Natural killer cell treated with Interleukin-12 subunit alpha and Interleukin-12 subunit beta and Interleukin-15 and Interleukin-18, amount 100 ng/mL, for 72 hours (primary cell): Measurements from ENCODE around the gene GCSAM. TPM values are rescaled to one million over a fixed set of nuclear protein-coding genes. Genes with fewer than 3 reads are reported as not detected.

Experiments used
- ATAC-seq, 2 donors: fragments of 150-1000 bp; cut with Tn5 transposase in 1 of 2; sonication (Bioruptor Pico), chemical (Tn5 transposase) in 1 of 2; 2 replicates each; pipeline ENCODE4 v1.10.0; 2021
- DNase-seq: peaks from one replicate; pipeline ENCODE4 v3.0.0; 2022; ENCODE audit warnings: low spot score
- H3K27ac Mint-ChIP-seq, 2 donors: 1 replicate in 1 of 2; 2 replicates in 1 of 2; pipeline ENCODE4 v1.8.0; 2022; ENCODE audit warnings: mixed read lengths in 2 of 2, mild to moderate bottlenecking in 1 of 2, moderate library complexity in 1 of 2
- H3K27me3 Mint-ChIP-seq, 2 donors: 1 replicate in 1 of 2; 2 replicates in 1 of 2; pipeline ENCODE4 v1.8.0; 2022; ENCODE audit warnings: mixed read lengths in 2 of 2
- H3K36me3 Mint-ChIP-seq: one replicate; pipeline ENCODE4 v1.8.0; 2022; ENCODE audit warnings: mixed read lengths
- H3K4me1 Mint-ChIP-seq, 2 donors: 1 replicate in 1 of 2; 2 replicates in 1 of 2; pipeline ENCODE4 v1.8.0; 2022; ENCODE audit warnings: low read depth in 2 of 2, mixed read lengths in 2 of 2, mild to moderate bottlenecking in 1 of 2
- H3K4me3 Mint-ChIP-seq: one replicate; pipeline ENCODE4 v1.8.0; 2022; ENCODE audit warnings: mixed read lengths
- H3K9me3 Mint-ChIP-seq: 2 replicates; pipeline ENCODE4 v1.8.0; 2022; ENCODE audit warnings: mixed read lengths
- total RNA-seq, 2 donors: library from RNA; stranded (reverse); gene quantifications; one replicate each; pipeline ENCODE4 v1.2.3, GENCODE V29; 2022

GCSAM gene, protein sequence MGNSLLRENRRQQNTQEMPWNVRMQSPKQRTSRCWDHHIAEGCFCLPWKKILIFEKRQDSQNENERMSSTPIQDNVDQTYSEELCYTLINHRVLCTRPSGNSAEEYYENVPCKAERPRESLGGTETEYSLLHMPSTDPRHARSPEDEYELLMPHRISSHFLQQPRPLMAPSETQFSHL
- 1 to 10 TPM in 1 of 2 donors, under 1 TPM in 1; 1.00 to 5.3 TPM for total RNA-seq

DNA sequence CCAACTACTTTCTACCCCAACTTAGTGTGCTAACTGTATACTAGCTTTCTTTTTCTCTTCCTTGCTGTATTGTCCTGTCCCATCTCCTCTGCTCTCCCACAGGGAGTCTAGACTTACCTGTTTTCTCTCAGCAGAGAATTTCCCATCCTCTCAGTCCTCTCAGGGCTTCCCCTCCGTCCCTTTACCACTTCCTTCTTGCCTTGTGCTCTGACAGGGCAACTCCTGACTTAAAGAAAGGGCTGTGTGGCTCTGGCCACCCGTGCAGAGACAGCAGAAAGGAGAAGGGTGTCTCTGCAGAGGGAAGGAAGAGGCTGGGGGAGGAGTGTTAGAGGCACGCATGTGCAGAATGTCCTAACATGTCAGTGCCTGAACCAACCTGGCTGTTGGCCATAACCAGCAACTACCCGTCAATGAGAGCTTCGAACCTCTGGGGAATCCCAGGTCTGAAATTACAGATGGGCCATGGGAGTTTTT is at the start of gene GCSAM:
GCSAM (minus strand) TSS at position 274 of the 474 bp plus-strand sequence; CDS start at position 146, 128 bp downstream.
- peaks cover 19 to 33% of the 10 kb centered on the region in 2 donors for H3K4me1 Mint-ChIP-seq
- peaks cover 0 to 3% of the 10 kb centered on the region in 2 donors for H3K27me3 Mint-ChIP-seq
- peak within 1 kb of the TSS; percentile 85 for H3K4me3 Mint-ChIP-seq
- H3K9me3 Mint-ChIP-seq, result no peaks in the 10 kb centered on the region
- ATAC-seq (peak; percentile 78 to 82), DNase-seq (no peak)
- H3K36me3 Mint-ChIP-seq, result no peaks in the 10 kb centered on the region
- H3K27ac Mint-ChIP-seq, result peak within 1 kb of the TSS; percentile 50 to 67

DNA sequence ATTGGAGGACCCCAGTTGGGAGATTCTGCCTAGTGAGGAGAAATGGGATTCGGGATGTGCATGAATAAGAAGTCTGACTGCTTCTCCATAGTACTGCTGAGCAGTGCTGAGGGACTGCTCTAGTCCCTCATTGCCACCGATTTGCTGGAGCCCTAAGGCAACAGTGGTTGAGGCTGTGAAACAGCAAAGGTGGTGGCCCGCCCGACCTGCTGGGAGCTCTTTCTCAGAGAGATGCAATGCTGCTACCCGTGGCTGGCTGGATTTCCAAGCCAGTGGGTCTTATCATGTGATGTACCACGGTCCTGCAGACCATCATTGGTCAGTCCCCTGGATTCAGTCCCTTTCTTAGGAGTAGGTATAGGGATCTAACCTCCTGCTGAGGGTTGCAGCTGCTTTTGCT is 42.6 kb upstream of the GCSAM start:
- DNase-seq (no peak), ATAC-seq (peak in 1 of 2 donors; percentile 36)
- Mint-ChIP-seq H3K4me1 (no peaks in the 10 kb centered on the region), H3K9me3 (no peaks in the 10 kb centered on the region), H3K36me3 (no peaks in the 10 kb centered on the region), H3K27ac (no peak overlapping the region), H3K27me3 (peaks cover 5 to 7% of the 10 kb centered on the region in 2 donors), H3K4me3 (no peak overlapping the region)

DNA sequence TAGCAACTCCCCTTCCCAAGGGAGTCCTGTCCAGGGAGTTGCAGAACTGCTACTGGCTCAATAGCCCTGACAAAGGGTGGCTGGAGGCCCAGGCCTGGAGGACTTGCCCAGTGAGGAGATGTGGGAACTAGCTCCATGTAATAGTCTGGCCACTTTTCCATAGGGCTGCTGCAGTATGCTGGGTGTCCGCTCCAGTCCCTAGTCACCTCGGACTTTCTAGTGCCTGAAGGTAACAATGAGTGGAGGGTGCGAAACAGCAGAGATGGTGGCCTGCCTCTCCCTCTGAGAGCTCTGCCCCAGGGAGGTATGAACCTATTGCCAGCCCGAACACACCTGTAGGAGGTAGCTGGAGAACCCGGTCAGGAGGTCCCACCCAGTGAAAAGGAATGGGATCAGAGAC is 42.0 kb upstream of the GCSAM start:
- Mint-ChIP-seq H3K36me3 (no peaks in the 10 kb centered on the region), H3K4me1 (no peaks in the 10 kb centered on the region), H3K9me3 (no peaks in the 10 kb centered on the region), H3K27me3 (peaks cover 5 to 7% of the 10 kb centered on the region in 2 donors), H3K4me3 (no peak overlapping the region), H3K27ac (no peak overlapping the region)
- ATAC-seq (peak in 1 of 2 donors; percentile 40), DNase-seq (no peak)

DNA sequence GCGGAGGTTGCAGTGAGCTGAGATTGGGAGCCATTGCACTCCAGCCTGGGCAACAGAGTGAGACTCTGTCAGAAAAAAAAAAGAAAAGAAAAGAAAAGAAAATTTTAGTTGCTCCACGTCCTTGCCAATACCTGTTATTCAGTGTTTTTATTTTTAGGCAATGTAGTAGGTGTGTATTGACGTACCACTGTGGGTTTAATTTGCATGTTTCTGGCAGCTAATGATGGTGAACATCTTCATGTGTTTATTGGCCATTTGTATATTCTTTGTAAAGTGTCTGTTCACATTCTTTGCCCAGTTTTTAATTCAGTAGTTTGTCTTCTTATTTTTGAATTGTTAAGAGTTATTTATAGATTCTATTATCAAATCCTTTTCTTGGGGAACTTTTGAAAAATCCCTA is 38.1 kb upstream of the GCSAM start:
- no peak for ATAC-seq
- H3K4me1 Mint-ChIP-seq, result no peaks in the 10 kb centered on the region
- peaks cover under 1 to 11% of the 10 kb centered on the region in 2 donors for H3K27me3 Mint-ChIP-seq
- no peak for DNase-seq
- no peak overlapping the region for H3K27ac Mint-ChIP-seq
- no peak overlapping the region for H3K4me3 Mint-ChIP-seq
- H3K36me3 Mint-ChIP-seq, result no peaks in the 10 kb centered on the region
- no peaks in the 10 kb centered on the region for H3K9me3 Mint-ChIP-seq

DNA sequence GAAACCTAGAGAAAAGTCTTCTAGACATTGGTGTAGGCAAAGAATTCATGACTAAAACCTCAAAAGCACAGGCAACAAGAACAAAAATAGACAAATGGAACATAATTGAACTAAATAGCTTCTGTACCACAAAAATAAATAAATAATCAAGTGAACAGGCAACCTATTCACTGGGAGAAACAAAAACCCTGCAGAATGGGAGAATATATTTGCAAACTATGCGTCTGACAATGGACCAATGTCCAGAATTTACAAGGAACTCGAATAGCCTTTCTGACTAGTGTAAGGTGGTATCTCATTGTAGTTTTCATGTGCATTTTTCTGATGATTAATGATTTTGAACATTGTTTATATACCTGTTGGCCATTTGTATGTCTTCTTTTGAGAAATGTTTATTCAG is 37.0 kb upstream of the GCSAM start:
- Mint-ChIP-seq H3K4me3 (no peak overlapping the region), H3K36me3 (peaks cover 1% of the 10 kb centered on the region), H3K27ac (no peak overlapping the region), H3K27me3 (peaks cover 0 to 8% of the 10 kb centered on the region in 2 donors), H3K9me3 (peaks cover 2% of the 10 kb centered on the region), H3K4me1 (no peaks in the 10 kb centered on the region)
- no peak for ATAC-seq
- no peak for DNase-seq

DNA sequence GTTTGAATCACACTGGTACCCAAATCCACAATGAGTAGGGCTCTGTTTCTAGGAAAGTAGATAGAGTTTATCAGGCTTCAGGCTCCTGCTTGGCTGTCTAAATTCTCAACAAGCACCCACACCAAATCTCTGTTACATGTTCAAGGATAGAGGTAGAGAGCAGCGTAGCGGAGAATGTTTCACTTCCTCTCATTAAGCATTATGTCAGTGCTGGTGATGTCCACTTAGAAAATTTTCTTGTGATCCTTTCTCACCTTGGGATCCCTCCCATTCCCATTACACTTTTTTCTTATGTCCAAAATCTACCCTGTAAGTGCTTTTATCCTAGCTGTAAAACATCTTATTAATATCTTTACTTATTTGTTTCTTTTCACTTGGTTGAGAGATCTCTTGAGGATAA is 34.7 kb upstream of the GCSAM start:
- peaks cover 4% of the 10 kb centered on the region for H3K9me3 Mint-ChIP-seq
- no peak overlapping the region for H3K4me3 Mint-ChIP-seq
- H3K36me3 Mint-ChIP-seq, result peaks cover 5% of the 10 kb centered on the region
- no peaks in the 10 kb centered on the region for H3K4me1 Mint-ChIP-seq
- H3K27ac Mint-ChIP-seq, result no peak overlapping the region
- ATAC-seq (no peak), DNase-seq (no peak)
- peaks cover 0 to 8% of the 10 kb centered on the region in 2 donors for H3K27me3 Mint-ChIP-seq

DNA sequence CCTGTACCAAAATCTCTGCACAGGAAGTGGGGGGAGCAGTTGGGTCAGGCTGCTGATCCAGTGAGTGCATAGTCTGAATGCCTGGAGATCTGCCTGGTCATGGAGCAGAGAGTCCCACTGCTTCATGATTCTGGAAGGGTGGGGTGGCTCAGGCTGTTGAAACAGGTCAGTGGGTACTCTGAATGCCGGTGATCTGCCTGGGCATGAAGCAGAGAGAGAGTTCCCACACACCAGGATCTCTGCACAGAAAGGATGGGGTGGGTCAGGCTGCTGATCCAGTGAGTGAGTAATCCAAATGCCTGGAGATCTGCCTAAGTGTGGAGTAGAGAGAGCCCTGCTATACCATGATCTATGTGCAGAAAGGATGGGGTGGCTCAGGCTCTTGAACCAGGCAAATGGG is 16.1 kb upstream of the GCSAM start:
- Mint-ChIP-seq H3K27me3 (peaks cover 0 to 3% of the 10 kb centered on the region in 2 donors), H3K27ac (no peak overlapping the region), H3K4me3 (no peak overlapping the region), H3K4me1 (no peaks in the 10 kb centered on the region), H3K36me3 (peaks cover 28% of the 10 kb centered on the region), H3K9me3 (peaks cover 13% of the 10 kb centered on the region)
- no peak for DNase-seq
- no peak for ATAC-seq

DNA sequence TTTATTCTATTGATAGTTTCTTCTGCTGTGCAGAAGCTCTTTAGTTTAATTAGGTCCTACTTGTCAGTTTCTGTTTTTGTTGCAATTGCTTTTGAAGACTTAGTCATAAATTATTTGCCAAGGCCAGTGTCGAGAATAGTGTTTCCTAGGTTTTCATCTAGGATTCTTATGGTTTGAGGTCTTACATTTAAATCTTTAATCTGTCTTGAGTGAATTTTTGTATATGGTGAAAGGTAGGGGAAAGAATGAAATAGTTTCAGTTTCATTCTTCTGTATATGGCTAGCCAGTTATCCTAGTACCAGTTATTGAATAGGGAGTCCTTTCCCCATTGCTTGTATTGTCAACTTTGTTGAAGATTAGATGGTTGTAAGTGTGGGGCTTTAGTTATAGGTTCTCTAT is 10.6 kb upstream of the GCSAM start:
- ATAC-seq (no peak), DNase-seq (no peak)
- H3K27me3 Mint-ChIP-seq, result peaks cover 0 to 6% of the 10 kb centered on the region in 2 donors
- peak overlapping the region in 1 of 2 donors; percentile 48 for H3K27ac Mint-ChIP-seq
- H3K36me3 Mint-ChIP-seq, result peaks cover 32% of the 10 kb centered on the region
- H3K4me3 Mint-ChIP-seq, result peak overlapping the region; percentile 64
- H3K4me1 Mint-ChIP-seq, result peaks cover 2 to 8% of the 10 kb centered on the region in 2 donors
- H3K9me3 Mint-ChIP-seq, result peaks cover 10% of the 10 kb centered on the region

DNA sequence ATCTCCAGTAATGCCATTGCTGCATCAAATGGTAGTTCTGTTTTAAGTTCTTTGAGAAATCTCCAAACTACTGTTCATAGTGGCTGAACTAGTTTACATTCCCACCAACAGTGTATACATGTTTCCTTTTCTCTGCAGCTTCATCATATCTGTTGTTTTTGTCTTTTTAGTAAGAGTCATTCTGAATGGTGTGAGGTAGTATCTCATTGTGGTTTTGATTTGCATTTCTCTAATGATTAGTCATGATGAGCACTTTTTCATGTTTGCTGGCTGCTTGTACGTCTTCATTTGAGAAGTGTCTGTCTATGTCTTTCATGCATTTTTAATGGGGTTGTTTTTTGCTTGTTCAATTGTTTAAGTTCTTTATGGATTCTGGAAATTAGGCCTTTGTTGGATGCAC is 10.2 kb upstream of the GCSAM start:
- Mint-ChIP-seq H3K36me3 (peaks cover 32% of the 10 kb centered on the region), H3K27me3 (peaks cover 0 to 6% of the 10 kb centered on the region in 2 donors), H3K4me1 (peaks cover 2 to 8% of the 10 kb centered on the region in 2 donors), H3K9me3 (peaks cover 10% of the 10 kb centered on the region), H3K27ac (peak overlapping the region in 1 of 2 donors; percentile 48), H3K4me3 (peak overlapping the region; percentile 64)
- peak in 1 of 2 donors; percentile 86 for ATAC-seq
- no peak for DNase-seq

DNA sequence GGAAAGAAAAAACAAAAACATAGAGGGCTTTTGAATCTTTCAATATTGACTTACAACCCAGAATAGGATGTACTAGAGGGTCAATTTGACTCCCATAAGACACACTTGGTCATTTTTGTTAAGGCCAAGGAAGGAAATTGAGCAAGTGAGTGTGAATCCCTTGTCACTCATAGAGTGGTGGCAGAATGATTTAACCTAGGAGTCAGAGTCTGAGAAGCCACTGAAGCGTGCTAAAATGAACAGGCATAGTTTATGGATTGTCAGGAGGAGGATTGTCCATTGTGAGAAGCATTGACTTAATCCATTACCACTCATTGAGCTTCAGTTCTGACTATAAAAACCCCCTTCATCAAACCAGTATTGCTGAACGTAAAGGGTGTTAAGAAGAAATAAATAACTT is 8.2 kb upstream of the GCSAM start:
- Mint-ChIP-seq H3K36me3 (peaks cover 17% of the 10 kb centered on the region), H3K4me3 (peak overlapping the region; percentile 30), H3K9me3 (no peaks in the 10 kb centered on the region), H3K4me1 (peaks cover 2 to 8% of the 10 kb centered on the region in 2 donors), H3K27ac (no peak overlapping the region), H3K27me3 (peaks cover 0 to 6% of the 10 kb centered on the region in 2 donors)
- no peak for DNase-seq
- ATAC-seq, result peak in 1 of 2 donors; percentile 62

DNA sequence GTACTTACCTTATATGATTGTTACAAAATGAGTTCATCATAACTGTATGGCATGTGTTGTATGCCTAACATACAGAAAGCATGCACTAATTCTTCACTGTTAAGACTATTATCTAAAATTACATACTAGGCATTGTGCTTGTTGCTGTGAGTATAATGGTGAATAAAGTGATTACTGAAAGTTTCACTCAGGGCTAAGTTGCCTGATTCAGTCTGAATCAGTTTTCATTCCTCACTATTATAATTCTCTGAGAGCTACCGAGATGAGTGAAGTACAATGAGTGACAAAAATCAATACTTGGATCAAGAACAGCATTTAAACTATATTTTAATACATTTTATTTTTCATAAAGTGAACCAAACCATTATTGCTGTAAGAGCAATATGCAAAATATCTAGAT is 7.5 kb upstream of the GCSAM start:
- ATAC-seq (no peak), DNase-seq (no peak)
- Mint-ChIP-seq H3K27me3 (peaks cover 0 to 6% of the 10 kb centered on the region in 2 donors), H3K4me1 (peaks cover 2 to 8% of the 10 kb centered on the region in 2 donors), H3K36me3 (peaks cover 10% of the 10 kb centered on the region), H3K4me3 (no peak overlapping the region), H3K9me3 (no peaks in the 10 kb centered on the region), H3K27ac (no peak overlapping the region)

DNA sequence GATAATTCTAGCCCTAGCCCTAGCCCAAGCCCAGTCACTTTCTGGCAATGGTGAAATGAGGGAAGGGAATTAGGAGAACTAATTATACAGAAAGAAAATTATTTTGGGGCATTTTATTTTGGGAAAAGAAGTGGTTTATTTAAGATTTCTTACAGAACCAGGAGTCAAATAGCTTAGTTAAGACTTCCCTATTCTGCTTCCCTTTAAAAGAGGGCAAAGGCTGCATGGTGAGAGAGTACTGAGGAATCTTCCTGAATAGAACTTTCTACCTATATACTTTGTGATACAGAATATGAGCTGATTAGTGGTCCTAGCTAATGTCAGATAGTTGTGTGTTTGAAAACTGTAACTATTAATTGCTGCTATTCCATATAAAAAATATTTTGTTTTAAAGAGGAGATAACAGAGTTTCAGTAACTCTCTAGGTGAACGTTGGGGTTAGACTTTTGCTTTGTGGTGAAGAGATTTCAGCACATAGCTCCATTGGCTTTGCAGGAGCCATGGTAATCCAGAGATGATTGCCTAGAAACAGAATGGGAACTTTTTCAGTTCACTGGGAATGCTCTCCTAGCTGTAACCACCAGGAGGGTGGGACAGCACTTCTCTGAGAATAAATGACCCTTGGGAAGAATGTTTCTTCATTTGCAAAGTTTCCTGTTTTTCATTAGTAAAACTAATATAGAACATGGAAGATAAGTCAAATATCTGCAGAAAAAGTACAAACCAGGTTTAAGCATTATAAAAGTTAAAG is 5.3 kb upstream of the GCSAM start:
- no peak overlapping the region for H3K4me3 Mint-ChIP-seq
- no peak for ATAC-seq
- H3K4me1 Mint-ChIP-seq, result peaks cover 9 to 12% of the 10 kb centered on the region in 2 donors
- no peak overlapping the region for H3K27ac Mint-ChIP-seq
- DNase-seq, result no peak
- H3K36me3 Mint-ChIP-seq, result peaks cover under 1% of the 10 kb centered on the region
- peaks cover 0 to 6% of the 10 kb centered on the region in 2 donors for H3K27me3 Mint-ChIP-seq
- H3K9me3 Mint-ChIP-seq, result no peaks in the 10 kb centered on the region

DNA sequence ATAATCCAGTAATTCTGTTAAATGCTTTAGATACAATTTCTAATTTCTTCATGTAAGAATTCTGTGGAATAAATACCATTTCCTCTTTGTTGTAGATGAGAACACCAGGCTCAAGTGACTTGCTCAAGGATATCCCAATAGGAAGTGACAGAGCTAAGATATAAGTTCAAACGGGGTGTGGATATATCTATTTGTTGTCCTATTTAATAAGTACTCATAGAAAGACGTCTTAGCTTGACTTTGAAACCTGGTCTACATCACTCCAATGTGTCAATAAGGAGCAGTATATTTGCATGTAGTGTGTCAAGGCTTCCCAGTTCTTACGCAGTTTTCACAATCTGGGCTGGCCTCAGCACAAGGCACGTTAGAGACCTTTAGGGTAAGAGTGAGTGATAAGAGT is 4.7 kb upstream of the GCSAM start:
- no peaks in the 10 kb centered on the region for H3K36me3 Mint-ChIP-seq
- peaks cover 0 to 6% of the 10 kb centered on the region in 2 donors for H3K27me3 Mint-ChIP-seq
- peaks cover 13 to 15% of the 10 kb centered on the region in 2 donors for H3K4me1 Mint-ChIP-seq
- no peaks in the 10 kb centered on the region for H3K9me3 Mint-ChIP-seq
- no peak for ATAC-seq
- DNase-seq, result no peak
- no peak overlapping the region for H3K27ac Mint-ChIP-seq
- no peak overlapping the region for H3K4me3 Mint-ChIP-seq
